Measurements from ENCODE around the gene PDE4B.

The PDE4B gene

DNA sequence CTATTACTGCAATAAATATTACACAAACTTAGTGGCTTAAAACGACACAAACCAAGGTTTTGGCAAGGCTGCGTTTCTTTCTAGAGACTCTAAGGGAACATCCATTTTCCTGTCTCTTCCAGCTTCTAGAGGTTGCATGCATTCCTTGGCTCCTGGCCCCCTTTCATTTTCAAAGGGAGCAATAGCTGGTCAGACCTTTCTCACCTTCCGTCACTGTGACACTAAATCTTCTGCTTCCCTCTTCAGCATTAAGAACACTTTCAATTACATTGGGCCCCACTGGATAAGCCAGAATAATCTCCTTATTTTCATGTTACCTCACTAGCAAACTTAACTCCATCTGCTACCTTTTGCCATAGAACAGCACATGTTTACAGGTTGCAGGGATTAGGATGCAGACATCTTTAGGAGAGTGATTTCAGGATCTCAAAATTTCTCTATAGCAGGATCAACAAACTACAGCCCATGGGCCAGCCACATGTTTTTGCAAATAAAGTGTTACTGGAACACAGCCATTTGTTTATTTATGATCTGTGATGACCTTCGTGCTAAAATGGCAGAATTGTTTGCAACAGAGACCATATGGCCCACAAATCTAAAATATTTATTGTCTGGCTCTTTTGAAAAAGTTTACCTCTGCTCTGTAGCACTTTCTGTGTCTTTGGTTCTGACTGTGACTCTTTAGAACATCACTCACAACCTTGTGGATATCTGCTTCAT, 519.7 kb downstream of the PDE4B start:
- TF ChIP-seq, protein P1, sequence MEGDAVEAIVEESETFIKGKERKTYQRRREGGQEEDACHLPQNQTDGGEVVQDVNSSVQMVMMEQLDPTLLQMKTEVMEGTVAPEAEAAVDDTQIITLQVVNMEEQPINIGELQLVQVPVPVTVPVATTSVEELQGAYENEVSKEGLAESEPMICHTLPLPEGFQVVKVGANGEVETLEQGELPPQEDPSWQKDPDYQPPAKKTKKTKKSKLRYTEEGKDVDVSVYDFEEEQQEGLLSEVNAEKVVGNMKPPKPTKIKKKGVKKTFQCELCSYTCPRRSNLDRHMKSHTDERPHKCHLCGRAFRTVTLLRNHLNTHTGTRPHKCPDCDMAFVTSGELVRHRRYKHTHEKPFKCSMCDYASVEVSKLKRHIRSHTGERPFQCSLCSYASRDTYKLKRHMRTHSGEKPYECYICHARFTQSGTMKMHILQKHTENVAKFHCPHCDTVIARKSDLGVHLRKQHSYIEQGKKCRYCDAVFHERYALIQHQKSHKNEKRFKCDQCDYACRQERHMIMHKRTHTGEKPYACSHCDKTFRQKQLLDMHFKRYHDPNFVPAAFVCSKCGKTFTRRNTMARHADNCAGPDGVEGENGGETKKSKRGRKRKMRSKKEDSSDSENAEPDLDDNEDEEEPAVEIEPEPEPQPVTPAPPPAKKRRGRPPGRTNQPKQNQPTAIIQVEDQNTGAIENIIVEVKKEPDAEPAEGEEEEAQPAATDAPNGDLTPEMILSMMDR (IDR thresholded peaks at IDR 0.05; ENCODE audit: insufficient read depth, low read length, poor library complexity, severe bottlenecking): no peak
- no peaks in the 10 kb centered on the region for H3K36me3 ChIP-seq (ENCODE audit: control insufficient read depth, insufficient read depth, low read length)
- H3K27me3 ChIP-seq (replicated peaks; ENCODE audit: control insufficient read depth, insufficient read depth, low read length): no peaks in the 10 kb centered on the region
- no peak overlapping the region for H3K4me3 ChIP-seq (replicated peaks; ENCODE audit: low read depth, low read length)
- DNase-seq (ENCODE audit: extremely low read depth, insufficient read length): no peak

DNA sequence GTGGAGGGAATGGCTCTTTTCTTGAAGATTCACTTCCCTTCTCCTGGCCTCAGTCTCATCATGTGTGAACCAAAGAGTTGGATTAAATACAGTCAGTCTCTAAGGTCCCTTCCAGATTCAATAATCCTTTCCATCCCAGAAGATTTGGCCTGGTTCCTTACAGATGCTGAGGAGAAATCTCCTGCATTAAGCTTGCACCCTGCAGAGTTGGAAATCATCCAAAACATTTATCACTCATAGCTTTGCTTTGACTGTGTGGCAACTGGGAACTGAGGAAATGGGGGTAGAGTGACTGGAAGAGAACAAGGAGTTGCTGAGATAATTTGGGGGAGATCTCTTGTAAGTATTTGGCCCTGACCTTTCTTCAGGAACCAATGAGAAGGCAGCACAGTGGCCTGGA, 520.7 kb downstream of the PDE4B start:
- TF ChIP-seq, protein P1 (IDR thresholded peaks at IDR 0.05; ENCODE audit: insufficient read depth, low read length, poor library complexity, severe bottlenecking): no peak
- Histone ChIP-seq H3K27me3 (replicated peaks; ENCODE audit: control insufficient read depth, insufficient read depth, low read length) (no peaks in the 10 kb centered on the region), H3K4me3 (replicated peaks; ENCODE audit: low read depth, low read length) (no peak overlapping the region), H3K36me3 (ENCODE audit: control insufficient read depth, insufficient read depth, low read length) (no peaks in the 10 kb centered on the region)
- no peak for DNase-seq (ENCODE audit: extremely low read depth, insufficient read length)

DNA sequence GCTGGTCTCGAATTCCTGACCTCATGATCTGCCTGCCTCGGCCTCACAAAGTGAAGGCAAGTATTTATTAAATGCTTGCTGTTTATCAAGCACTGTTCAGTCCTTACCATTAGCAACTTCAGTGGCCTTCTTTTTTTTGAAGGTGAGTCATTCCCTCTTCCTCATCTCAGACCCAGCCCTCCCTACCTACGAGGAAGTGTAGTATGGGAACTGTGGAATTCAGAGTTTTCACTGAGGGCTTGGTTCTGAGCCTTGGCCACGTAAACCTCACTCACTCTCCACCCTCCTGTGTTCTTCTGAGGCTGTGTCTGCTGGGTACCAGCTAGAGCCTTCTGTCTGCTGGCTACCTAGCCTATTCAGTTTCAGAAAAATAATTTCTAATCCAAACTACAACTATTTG, 523.0 kb downstream of the PDE4B start:
- Histone ChIP-seq H3K27me3 (replicated peaks; ENCODE audit: control insufficient read depth, insufficient read depth, low read length) (no peaks in the 10 kb centered on the region), H3K36me3 (ENCODE audit: control insufficient read depth, insufficient read depth, low read length) (no peaks in the 10 kb centered on the region), H3K4me3 (replicated peaks; ENCODE audit: low read depth, low read length) (no peak overlapping the region)
- TF ChIP-seq, protein P1 (IDR thresholded peaks at IDR 0.05; ENCODE audit: insufficient read depth, low read length, poor library complexity, severe bottlenecking): no peak
- no peak for DNase-seq (ENCODE audit: extremely low read depth, insufficient read length)

DNA sequence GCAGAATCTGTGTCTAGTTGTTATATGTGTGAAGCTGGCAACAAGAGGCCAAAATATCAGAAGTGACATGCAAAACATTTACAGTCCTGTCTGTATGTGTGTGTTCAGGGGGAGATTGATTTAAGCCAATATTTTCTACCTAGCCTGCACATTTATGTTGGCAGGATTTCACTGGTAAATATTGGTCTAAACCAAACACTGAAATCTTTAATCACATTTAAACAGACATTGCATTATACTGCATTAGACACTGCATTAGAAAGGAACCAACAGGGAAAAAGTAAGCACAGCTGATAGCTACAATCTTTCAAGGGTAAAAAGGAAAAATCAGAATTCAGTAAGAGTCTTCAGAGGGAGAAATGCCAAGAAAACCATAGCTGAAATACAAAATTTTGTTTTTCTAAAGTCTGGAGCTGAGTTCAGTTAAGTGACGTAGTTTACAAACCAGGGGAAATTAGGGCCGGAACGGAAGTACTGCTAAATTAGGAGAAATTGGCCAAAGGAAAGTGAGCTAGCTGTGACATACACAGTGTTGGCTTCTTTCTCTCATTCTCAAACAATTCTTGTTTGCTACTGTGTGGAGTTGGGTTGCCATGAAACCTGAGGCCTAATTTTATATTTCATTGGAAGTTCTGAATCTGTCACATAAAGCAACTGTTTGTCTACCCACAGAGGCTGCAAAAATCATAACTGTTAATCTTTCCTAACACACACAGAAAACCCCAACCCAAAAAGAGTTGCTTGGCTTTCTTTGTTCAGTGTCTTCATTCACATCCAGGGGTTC, 524.0 kb downstream of the PDE4B start:
- Histone ChIP-seq H3K4me3 (replicated peaks; ENCODE audit: low read depth, low read length) (no peak overlapping the region), H3K36me3 (ENCODE audit: control insufficient read depth, insufficient read depth, low read length) (no peaks in the 10 kb centered on the region), H3K27me3 (replicated peaks; ENCODE audit: control insufficient read depth, insufficient read depth, low read length) (no peaks in the 10 kb centered on the region)
- TF ChIP-seq, protein P1 (IDR thresholded peaks at IDR 0.05; ENCODE audit: insufficient read depth, low read length, poor library complexity, severe bottlenecking): no peak
- DNase-seq (ENCODE audit: extremely low read depth, insufficient read length): no peak

DNA sequence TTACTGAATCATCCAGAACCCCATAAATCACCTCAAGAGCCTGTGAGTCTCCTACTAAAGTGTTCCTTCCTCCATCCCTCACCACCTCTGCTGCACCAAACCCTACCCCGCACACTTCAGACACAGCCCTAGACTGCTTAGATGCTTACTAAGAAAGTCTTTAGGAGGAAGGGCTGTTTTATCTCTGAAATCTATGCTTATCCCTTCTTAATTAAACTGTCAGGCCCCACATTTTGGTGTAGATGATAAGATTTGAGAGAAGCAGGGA, 524.5 kb downstream of the PDE4B start:
- no peak for DNase-seq (ENCODE audit: extremely low read depth, insufficient read length)
- TF ChIP-seq, protein P1 (IDR thresholded peaks at IDR 0.05; ENCODE audit: insufficient read depth, low read length, poor library complexity, severe bottlenecking): no peak
- Histone ChIP-seq H3K36me3 (ENCODE audit: control insufficient read depth, insufficient read depth, low read length) (no peaks in the 10 kb centered on the region), H3K27me3 (replicated peaks; ENCODE audit: control insufficient read depth, insufficient read depth, low read length) (no peaks in the 10 kb centered on the region), H3K4me3 (replicated peaks; ENCODE audit: low read depth, low read length) (no peak overlapping the region)
